ENCODE measurements around the gene PTPN14.
"Not testable (repeated sequence)": the region's sequence is repeated elsewhere in the genome, so short reads cannot be mapped to it uniquely, and the experiment has no call there.

Gene PTPN14

DNA sequence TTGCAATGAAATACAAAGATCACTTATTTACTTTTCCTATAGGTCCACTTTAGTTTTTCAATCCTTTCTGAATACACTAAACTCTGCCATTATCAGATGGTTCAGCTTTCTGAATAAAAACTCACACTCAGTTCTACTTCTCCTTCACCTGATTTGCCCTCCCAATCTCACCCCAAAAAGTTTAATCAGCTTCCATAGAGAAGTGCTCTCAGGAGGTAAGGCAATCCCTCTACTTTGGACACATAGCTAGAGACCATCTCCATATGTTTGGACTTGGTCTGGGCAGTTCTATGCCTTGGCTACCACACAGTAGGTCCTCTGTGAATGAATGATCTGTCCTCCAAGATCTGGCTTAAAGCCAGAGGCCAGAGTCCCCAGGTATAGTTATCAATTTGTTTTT is 40.9 kb downstream of the PTPN14 start:
- DNase-seq (ENCODE audit: low spot score), result no peak

DNA sequence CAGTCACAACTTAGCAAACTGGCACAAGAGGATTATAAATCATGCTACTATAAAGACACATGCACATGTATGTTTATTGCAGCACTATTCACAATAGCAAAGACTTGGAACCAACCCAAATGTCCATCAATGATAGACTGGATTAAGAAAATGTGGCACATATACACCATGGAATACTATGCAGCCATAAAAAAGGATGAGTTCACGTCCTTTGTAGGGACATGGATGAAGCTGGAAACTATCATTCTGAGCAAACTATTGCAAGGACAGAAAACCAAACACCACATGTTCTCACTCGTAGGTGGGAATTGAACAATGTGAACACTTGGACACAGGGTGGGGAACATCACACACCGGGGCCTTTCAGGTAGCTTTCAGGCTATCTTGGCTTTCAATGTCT is 41.8 kb downstream of the PTPN14 start:
- not testable (repeated sequence) for DNase-seq (ENCODE audit: low spot score)

DNA sequence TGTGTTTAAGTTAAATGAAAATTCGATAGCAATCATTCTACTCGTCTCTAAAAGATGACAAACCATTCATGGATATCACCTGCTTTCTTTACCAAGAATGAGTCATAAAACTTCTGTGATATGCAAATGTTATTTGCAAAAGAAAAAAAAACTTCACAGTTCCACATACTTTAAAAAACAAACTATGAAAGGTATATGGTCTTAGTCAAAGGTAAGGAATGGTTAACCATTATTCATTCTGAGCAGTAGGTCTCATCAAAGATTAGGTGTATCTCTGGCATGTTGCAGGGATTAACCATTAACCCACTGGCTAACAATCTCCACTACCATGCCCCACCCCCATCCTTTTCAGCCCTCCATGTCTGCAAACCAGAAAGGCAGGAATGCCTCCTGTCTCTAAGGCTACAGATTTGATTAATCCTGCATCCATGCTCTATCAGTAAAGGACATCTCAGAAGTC is 44.4 kb downstream of the PTPN14 start:
- DNase-seq (ENCODE audit: low spot score), result no peak

DNA sequence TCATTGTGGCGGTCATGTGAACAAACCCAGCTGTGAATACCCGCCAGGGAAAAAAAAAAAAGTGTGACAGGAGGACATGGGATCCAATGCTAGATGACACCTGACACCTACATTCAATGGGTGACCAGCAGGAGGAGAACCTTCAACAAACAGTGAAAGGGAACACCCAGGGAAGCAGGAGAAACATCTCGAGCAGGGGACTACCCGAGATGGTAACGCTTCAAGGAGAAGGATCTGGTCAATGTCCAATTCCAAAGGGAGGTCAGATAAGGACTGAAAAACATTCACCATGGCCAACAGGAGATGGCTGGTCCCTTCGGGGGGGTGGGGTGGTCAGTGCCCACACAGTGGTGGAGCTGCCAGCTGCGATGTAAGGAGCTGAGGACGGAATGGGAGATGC is 46.3 kb downstream of the PTPN14 start:
- no peak for DNase-seq (ENCODE audit: low spot score)

DNA sequence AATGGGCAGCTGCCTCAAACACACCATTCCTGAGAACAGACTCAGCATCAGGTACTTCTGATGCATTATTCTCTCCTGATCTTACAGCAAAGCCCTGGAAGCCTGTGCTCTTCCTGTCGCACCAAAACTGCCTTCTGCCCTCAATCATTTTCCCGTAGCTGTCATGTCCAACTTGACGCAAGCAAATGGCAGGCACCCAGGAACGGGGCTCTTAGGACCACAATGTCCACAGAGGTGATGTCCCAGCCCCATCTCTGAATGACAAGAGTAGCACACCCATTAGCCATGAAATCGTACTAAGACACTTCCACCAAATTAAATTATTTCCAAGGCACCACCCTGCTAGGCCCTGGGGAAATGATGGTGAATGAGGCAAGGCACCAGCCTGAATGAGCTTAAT is 47.1 kb downstream of the PTPN14 start:
- no peak for DNase-seq (ENCODE audit: low spot score)

DNA sequence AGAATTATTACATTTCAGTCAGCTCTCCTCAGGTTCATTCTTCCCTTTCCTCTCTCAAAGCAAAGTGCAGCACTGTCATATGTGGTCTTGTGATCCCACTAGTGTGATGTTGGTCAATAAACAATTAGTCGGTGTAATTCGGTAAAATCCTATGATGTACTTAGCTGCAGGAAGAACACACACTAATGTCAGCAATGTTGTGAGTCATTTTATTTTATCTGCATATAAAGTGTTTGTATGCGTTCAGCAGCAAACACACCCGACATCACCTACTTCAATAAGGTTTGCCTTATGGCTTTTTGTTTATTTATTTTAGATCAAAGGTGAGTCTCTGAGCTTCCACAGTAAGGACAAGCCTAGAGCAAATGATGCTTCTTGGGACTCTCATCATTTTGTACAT is 47.8 kb downstream of the PTPN14 start:
- DNase-seq (ENCODE audit: low spot score), result no peak

DNA sequence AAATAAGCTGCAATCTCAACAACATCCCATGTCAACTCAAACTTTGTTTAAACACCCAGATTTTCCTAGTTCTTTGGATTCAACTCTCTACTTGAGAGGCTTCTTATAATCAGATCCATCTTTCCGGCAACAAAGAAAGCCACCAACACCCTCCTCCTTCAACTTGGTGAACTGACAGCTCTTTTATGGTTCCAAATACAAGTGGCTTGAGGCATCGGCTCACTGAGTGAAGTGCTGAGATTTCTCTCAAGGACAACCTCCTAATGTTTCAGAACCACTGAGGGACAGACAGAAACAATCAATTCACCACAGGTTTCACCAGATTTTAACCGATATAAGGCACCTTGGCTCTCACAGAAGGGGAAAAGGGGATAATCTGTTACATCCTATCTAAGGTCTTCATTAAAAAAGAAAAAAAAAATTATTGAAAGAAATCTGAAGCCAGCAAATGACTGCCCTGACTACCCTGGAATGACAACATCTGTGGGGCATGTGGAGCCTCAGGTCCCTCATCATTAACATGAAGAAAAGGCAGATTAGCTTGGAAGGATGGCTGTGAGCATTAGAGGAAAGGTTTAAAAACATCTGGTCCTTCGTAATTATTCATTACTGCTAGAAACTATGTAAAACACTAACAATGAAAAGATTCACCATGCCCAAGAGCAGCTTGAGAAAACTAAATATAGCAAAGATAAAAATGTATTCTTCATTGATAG is 50.9 kb downstream of the PTPN14 start:
- no peak for DNase-seq (ENCODE audit: low spot score)

DNA sequence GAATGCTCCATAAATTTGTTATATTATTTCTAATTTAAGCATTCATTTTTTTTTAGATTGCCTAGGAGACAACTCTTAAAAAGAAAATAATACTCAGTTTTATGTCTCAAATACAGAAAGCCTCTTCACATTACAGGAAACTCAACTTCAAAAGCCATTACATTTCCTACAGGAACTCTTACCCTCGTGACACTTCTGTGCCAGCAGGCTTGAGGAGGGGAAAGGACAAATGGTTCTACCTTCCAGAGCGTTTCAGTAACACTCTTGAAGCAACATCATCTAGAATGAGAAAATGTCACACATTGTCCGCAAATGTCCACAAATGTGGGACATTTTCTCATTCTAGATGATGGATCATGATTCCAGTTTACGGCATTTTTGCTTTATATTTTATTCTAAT is 51.7 kb downstream of the PTPN14 start:
- DNase-seq (ENCODE audit: low spot score), result no peak

DNA sequence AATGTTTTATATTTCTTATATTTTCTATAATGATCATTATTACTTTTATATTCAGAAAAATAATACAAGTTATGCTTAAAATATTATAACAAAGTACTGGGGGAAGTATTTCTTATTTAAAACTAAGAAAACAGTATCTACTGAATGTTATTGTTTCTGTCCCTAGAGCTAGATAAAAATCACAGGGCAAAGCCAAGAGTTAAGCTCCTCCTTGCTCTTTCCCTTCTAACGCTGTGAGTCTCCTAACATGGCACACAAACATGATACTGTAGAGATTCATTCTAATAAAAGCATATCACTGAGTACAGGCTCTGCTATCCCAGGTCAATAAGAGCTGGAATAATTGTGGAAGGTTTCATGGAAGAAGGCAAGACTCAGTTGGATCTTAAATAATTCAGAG is 53.4 kb downstream of the PTPN14 start:
- no peak for DNase-seq (ENCODE audit: low spot score)

DNA sequence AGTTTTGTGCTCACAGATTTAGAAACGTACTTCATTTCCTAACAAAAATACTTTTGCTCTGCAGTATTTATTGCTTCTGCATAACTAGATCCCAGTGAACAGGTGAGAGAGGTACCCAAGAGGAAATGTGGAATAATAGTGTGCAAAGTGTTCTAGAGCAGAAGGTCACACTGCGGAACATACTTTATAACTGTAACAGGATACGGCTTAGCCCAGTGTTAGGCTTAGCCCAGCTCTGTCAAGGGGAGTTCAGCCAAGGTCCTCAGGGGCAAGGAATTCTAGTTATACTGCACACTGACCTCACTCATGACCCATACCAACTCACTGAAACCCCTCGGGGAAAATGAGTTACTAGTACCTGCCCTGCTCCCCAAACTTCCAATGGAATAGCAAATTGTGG is 55.3 kb downstream of the PTPN14 start:
- DNase-seq (ENCODE audit: low spot score), result no peak

DNA sequence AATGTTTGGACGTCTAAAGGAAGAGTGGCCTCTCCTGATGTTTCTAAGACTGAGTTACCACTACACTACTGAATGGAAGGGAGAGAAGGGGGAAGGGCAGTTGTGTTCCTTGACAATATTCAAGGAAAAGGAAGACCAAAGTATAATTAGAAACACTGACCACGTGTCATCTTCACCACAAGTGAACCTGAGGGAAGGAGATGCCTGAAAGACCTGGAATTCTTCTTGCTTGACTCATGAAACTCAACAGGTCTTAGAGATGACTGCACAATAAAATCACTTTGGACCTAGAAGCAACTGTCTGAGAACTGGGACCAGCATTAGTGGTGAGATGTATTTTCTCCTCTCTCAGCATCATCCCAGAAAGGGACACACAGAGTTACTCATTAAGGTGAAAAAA is 56.7 kb downstream of the PTPN14 start:
- DNase-seq (ENCODE audit: low spot score), result no peak

DNA sequence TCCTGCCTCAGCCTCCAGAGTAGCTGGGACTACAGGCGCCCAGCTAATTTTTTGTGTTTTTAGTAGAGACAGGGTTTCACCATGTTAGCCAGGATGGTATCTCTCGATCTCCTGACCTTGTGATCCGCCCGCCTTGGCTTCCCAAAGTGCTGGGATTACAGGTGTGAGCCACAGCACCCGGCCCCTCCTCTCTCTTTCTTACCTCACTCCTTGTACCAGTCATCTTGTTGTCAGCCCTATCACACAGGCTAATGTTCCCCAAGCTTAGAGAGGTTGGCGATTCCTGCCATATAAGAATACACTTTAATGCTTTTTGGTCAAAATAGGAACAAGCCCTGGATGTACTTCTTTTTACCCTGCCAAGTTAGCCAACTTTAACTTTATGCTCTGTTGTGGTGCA is 57.2 kb downstream of the PTPN14 start:
- DNase-seq (ENCODE audit: low spot score), result not testable (repeated sequence)

DNA sequence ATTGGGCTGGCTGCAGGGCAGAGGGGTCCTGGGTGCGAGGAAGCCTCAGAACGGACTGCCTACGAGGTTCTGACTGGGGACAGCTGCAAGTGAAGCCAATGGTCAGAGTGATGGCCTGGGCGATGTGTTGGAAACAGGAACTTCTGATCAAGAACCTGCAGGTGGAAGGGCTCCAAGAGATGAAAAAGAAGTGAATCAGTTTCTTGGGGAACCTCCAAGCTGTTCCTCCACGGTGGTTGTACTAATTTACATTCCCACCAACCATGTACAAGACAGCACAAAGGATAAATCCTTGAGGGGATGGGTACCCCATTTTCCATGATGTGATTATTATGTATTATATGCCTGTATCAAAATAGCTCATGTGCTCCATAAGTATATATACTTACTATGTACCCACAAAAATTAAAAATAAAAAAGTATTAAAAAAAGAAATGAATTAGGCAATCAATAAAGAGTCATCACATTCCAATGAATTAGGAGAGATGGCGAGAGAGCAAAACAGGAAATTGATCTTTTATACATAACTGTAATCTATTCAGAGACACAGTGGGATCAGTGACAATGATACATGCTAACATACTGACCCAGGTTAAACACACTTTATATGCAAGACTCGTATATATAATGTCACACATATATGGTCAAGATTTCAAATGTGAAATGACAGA is 58.1 kb downstream of the PTPN14 start:
- no peak for DNase-seq (ENCODE audit: low spot score)

DNA sequence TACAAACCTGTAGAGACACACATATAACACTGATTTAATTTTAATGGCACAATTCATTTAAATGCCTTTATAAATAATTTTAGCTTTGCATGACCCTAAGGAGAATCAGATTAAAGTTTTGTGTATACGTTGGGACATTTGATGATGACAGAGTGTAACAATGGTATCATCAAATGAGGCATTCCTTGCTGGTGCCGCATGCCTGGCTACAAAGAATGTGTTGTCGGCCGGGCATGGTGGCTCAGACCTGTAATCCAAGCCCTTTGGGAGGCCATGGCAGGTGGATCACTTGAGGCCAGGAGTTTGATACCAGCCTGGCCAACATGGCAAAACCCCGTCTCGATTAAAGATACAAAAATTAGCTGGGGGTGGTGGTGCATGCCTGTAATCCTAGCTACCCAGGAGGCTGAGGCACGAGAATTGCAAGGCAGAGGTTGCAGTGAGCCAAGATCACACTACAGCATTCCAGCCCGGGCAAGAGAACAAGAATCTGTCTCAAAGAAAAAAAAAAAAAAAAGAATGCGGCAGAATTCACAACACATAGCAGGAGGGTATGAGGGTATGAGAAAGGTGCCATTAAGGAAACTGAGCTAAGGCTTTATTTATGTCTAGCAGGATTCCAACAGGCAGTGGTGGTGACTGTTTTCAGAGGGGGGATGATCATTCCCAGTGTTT is 58.9 kb downstream of the PTPN14 start:
- no peak for DNase-seq (ENCODE audit: low spot score)

DNA sequence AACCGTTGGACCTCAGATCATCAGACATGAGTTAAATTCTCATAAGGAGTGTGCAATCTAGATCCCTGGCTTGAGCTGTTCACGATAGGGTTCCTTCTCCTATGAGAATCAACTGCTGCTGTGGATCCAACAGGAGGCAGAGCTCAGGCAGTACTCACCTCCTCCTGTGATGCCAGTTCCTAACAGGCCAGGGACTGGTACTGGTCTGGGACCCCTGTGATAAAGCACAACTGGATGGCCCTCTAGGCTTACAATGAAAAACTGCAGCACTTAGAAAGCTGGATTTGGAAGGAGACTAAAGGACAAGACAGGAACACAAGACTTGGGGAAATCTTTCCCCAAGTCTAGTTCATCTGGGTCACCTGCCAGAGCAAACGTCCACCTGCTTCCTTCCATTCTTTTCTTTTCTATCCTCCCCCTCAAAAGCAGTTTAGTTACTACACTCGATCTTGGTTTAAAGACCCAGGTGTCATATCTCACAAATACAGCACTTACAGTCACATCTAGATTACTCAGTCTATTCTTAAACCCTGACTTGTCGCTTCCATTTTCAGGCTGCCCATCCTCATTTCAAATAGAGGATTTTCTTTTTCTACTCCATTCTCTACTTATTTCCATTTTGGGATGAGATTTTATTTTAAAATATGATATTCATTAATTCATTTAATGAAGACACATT is 59.8 kb downstream of the PTPN14 start:
- no peak for DNase-seq (ENCODE audit: low spot score)

DNA sequence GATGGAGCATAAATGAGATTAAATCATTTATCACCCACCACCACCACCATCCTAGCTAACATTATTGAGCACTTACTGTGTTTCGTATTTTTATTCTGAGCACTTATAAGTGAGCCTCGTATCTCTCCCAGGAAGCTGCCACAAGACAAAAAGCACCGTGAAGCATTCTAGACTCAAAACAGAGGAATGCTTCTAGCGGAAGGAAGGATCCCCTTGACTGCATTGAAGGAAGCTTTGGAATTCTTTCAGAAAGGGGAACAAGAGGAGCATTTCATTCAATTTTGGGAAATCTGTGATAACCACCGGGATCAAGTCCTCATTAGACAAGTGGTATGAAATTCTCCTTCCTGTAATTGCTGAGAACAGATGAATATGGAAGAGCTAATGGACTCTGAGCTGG is 66.3 kb downstream of the PTPN14 start:
- DNase-seq (ENCODE audit: low spot score), result no peak

DNA sequence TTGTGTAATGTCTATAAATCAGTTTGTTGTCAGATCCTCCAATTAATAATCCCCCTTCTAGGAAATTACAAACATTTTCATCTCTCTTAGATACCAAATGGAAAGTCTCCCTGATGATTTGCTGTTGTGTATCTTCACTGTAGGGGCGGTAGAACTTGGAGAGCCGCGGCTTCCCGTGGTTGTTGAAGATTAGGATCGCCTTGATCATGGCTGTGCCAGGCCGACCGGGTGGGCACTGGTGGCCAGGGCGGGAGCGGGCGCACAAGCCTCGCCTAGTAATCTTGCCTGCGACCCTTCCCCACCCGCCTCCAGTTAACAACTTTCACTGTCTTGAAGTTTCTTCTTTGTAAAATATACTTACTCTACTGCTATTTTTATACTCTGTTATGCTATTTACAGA is 68.2 kb downstream of the PTPN14 start:
- not testable (repeated sequence) for DNase-seq (ENCODE audit: low spot score)

DNA sequence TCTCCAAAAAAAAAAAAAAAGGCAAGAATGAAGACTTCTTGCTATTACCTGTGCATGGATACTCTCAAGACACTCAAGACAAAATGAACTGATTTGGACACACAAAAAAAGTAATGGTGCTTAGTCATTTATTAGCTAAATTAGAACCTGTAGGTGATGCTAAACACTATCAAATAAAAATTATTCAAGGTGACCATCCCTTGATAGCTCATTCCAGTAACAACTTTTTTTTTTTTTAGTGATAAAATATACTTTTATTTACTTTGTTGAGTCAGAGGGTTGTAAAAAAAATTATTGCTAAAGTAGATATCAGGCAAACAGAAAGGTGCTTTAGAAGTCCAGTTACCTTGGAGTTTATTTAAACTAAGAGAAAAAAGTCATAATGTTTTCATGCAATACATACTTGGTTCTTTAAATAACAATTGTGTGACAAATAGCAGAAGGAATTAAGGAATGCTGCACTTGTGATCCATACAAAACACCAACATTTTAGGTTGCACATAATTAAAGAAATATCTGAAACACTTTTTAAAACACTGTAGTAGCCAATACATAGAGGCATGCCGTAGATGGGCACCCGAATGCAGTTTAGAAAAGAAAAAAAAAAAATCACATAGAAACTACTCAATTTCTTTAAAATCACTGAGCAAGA is 69.3 kb downstream of the PTPN14 start:
- DNase-seq (ENCODE audit: low spot score), result not testable (repeated sequence)

DNA sequence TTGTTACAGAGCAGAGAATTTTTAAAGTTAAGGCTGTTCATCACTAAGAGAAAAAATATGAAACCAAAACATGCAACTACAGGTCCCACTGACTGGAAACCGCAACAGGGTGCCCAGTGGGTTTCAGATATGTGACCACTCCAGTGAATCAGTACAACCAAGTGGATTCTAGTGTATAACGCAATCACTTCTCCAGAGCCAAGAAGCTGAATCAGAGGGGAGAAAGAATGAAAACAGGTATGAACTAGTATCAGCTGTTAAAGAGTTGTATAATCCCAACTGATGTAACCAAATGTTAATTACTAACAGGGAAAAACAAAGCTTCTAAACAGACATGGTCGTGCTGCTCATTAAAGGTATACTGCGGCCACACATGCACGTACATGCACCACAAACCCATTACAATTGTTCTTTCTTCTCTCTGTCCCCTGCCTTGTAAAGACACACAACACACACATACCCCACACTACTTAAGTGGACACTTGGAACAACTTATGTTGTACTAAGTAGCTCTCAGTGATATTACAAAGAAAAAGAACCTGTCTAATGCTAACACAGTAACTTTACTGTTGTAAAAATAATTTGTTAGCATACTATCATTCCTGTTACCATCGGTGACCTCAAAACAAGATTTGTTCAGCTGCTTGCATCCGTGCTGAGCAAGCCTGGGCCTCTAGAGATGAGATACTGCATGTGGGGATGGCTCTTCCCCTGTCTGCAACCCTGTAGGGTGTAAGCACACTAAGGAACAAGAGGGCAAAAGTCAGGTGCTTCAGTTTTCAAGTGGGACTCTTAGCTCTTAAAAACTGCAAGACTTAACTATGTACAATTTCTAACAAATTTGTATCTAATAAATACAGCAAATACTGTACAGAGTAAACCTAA is 74.2 kb downstream of the PTPN14 start:
- no peak for DNase-seq (ENCODE audit: low spot score)

DNA sequence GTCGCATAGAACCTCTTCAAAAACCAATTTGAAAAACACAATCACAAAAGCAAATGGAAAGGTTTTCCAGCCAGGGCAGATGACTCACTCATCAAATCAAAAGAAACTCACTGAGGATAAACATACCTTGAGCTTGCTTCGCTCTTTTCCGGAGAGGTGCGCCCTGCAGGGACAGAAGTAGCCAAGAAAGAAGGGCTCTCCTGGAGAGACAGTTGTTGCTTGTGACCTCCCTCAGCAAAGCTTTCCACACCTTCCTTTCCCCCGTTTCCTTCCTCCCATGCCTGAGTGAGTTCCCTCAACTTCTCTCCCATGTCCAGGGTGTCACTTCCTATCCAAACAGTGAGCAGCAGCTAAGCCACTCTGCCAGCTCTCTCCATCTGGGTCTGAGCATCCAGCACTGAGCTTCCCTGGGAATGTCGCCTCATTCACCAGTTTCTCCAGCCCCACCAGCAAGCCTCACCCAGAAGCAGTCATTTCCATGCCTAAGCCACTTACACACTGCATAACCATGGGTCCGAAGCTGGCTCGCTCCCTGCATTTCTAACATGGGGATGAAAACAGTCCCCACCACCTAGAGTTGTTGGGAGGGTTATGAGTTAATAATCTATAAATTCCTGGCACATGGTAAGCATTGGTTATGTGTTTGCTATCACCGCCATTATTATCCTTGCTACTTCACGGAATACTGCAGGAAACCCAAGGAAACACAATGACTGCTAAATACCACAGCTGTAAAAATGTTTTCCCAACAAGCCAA is 75.0 kb downstream of the PTPN14 start:
- DNase-seq (ENCODE audit: low spot score), result no peak

All from germinal center (tissue), 1 donor.